Mesendoderm (in vitro differentiated cells): ENCODE data around the gene BTF3.
"Not testable (repeated sequence)": the region's sequence is repeated elsewhere in the genome, so short reads cannot be mapped to it uniquely, and the experiment has no call there.

Source experiments
- DNase-seq: peaks from one replicate; pipeline ENCODE4 v3.0.0; 2013
- H2AK5ac ChIP-seq: 2 replicates; pipeline ENCODE4 v1.6.1; 2013; ENCODE audit warnings: low read length, inconsistent platforms
- H2BK120ac ChIP-seq: 2 replicates; pipeline ENCODE4 v1.6.1; 2013; ENCODE audit warnings: low read depth, mild to moderate bottlenecking, low read length, moderate library complexity, mixed read lengths
- H2BK15ac ChIP-seq: replicated peaks from 2 replicates; pipeline ENCODE4 v1.6.1; 2013; ENCODE audit warnings: low read depth, mild to moderate bottlenecking, moderate library complexity
- H2BK5ac ChIP-seq: 2 replicates; pipeline ENCODE4 v1.6.1; 2013; ENCODE audit warnings: low read length, inconsistent platforms
- H3K18ac ChIP-seq: 2 replicates; pipeline ENCODE4 v1.6.1; 2013; ENCODE audit warnings: mild to moderate bottlenecking, low read length, mixed read lengths
- H3K23ac ChIP-seq: one replicate; pipeline ENCODE4 v1.6.1; 2013; ENCODE audit warnings: low read length
- H3K27ac ChIP-seq: 2 replicates; pipeline ENCODE4 v1.5.1; 2013; ENCODE audit warnings: low read depth, mild to moderate bottlenecking, inconsistent platforms, low read length, moderate library complexity
- H3K27me3 ChIP-seq: 2 replicates; pipeline ENCODE4 v1.6.1; 2013; ENCODE audit warnings: low read length, control low read depth, mild to moderate bottlenecking, inconsistent platforms; ENCODE audit not compliant: insufficient read depth, poor library complexity
- H3K36me3 ChIP-seq: 2 replicates; pipeline ENCODE4 v1.6.1; 2013; ENCODE audit warnings: low read length, inconsistent platforms; ENCODE audit not compliant: control insufficient read depth, insufficient read depth
- H3K4ac ChIP-seq: one replicate; pipeline ENCODE4 v1.6.1; 2013; ENCODE audit warnings: low read depth, mild to moderate bottlenecking, low read length, moderate library complexity
- H3K4me1 ChIP-seq: 2 replicates; pipeline ENCODE4 v1.6.1; 2013; ENCODE audit warnings: low read depth, low read length, inconsistent platforms; ENCODE audit not compliant: control insufficient read depth
- H3K4me2 ChIP-seq: 2 replicates; pipeline ENCODE4 v1.6.1; 2013; ENCODE audit warnings: low read length
- H3K4me3 ChIP-seq: 2 replicates; pipeline ENCODE4 v1.5.1; 2013; ENCODE audit warnings: mild to moderate bottlenecking, low read length
- H3K56ac ChIP-seq: one replicate; pipeline ENCODE4 v1.6.1; 2013; ENCODE audit warnings: low read length
- H3K79me1 ChIP-seq: 2 replicates; pipeline ENCODE4 v1.6.1; 2013; ENCODE audit warnings: low read length, inconsistent platforms
- H3K79me2 ChIP-seq: 2 replicates; pipeline ENCODE4 v1.6.1; 2013; ENCODE audit warnings: mild to moderate bottlenecking, low read length; ENCODE audit not compliant: control insufficient read depth, insufficient read depth
- H3K9ac ChIP-seq: 2 replicates; pipeline ENCODE4 v1.6.1; 2013; ENCODE audit warnings: low read length, inconsistent platforms
- H4K5ac ChIP-seq: one replicate; pipeline ENCODE4 v1.6.1; 2013; ENCODE audit warnings: low read length
- H4K8ac ChIP-seq: one replicate; pipeline ENCODE4 v1.6.1; 2013; ENCODE audit warnings: low read depth, mild to moderate bottlenecking, control low read depth, low read length, moderate library complexity
- WGBS: extraction: QIAGEN DNeasy Blood & Tissue Kit; methylation state at CpG from one replicate; pipeline ENCODE4 v1.1.7; 2013; ENCODE audit warnings: low lambda C conversion rate, missing lambda C conversion rate; ENCODE audit not compliant: insufficient coverage; ENCODE audit errors: extremely low coverage; 5-methylcytosine and 5-hydroxymethylcytosine counted together

BTF3 gene

GRCh38 chr5:73501406-73501805 lies 3.2 kb downstream of the BTF3 start:
- H2BK15ac ChIP-seq: no peak overlapping the region
- no peak overlapping the region for H2BK120ac ChIP-seq
- H3K9ac ChIP-seq: no peak overlapping the region
- H3K56ac ChIP-seq: no peak overlapping the region
- H3K4me3 ChIP-seq: no peak overlapping the region
- no peak overlapping the region for H3K23ac ChIP-seq
- peaks cover 29% of the 10 kb centered on the region for H3K79me2 ChIP-seq
- H3K18ac ChIP-seq: no peak overlapping the region
- H3K36me3 ChIP-seq: peaks cover 4% of the 10 kb centered on the region
- H4K8ac ChIP-seq: no peak overlapping the region
- H3K79me1 ChIP-seq: peaks cover 4% of the 10 kb centered on the region
- H3K4me2 ChIP-seq: no peak overlapping the region
- H3K4me1 ChIP-seq: peaks cover 3% of the 10 kb centered on the region
- DNase-seq: no peak
- no peak overlapping the region for H4K5ac ChIP-seq
- H3K27me3 ChIP-seq: no peaks in the 10 kb centered on the region
- no peak overlapping the region for H3K27ac ChIP-seq
- no CpG with 5 or more reads among the region's 2 CpGs for WGBS
- H3K4ac ChIP-seq: no peak overlapping the region
- no peak overlapping the region for H2AK5ac ChIP-seq
- no peak overlapping the region for H2BK5ac ChIP-seq

- WGBS: no CpG with 5 or more reads among the region's 5 CpGs
- H2BK15ac ChIP-seq: no peak overlapping the region
- no peak overlapping the region for H3K4me2 ChIP-seq
- H3K4me3 ChIP-seq: no peak overlapping the region
- H2AK5ac ChIP-seq: no peak overlapping the region
- H4K8ac ChIP-seq: no peak overlapping the region
- peaks cover 3% of the 10 kb centered on the region for H3K79me2 ChIP-seq
- no peak overlapping the region for H3K9ac ChIP-seq
- H3K4ac ChIP-seq: no peak overlapping the region
- H2BK5ac ChIP-seq: no peak overlapping the region
- peaks cover 4% of the 10 kb centered on the region for H3K79me1 ChIP-seq
- H3K36me3 ChIP-seq: peaks cover 4% of the 10 kb centered on the region
- no peaks in the 10 kb centered on the region for H3K27me3 ChIP-seq
- H4K5ac ChIP-seq: no peak overlapping the region
- H2BK120ac ChIP-seq: no peak overlapping the region
- no peak overlapping the region for H3K27ac ChIP-seq
- H3K4me1 ChIP-seq: no peaks in the 10 kb centered on the region
- H3K56ac ChIP-seq: no peak overlapping the region
- H3K18ac ChIP-seq: no peak overlapping the region
- no peak overlapping the region for H3K23ac ChIP-seq
- no peak for DNase-seq
Measured at GRCh38 chr5:73506459-73506955, 8.3 kb downstream of the BTF3 start.

DNA sequence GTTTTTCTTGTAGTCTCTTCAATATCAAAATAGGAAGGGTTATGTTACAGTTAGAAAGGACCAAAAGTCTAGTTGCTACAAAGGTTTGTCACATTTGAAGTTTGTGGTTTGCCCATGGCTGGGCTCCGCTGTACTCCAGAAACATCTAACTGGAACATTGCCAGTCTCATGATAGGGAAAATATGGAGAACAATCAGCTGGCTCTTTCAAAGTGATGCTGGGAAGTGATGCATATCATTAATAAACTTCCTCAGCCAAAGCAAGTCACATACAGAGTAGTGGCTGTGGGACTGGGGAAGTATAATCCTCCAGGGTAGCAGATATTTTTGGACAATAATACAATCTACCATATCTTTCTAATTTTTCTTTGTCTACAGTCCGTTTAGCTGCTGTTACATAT lies 8.8 kb downstream of the BTF3 start:
- Histone ChIP-seq H2BK15ac (no peak overlapping the region), H2BK5ac (no peak overlapping the region), H3K23ac (no peak overlapping the region), H3K27ac (no peak overlapping the region), H3K27me3 (no peaks in the 10 kb centered on the region), H3K79me1 (peaks cover 4% of the 10 kb centered on the region), H3K9ac (no peak overlapping the region), H4K8ac (no peak overlapping the region), H3K36me3 (peaks cover 4% of the 10 kb centered on the region), H3K4ac (no peak overlapping the region), H3K4me3 (no peak overlapping the region), H3K4me1 (no peaks in the 10 kb centered on the region), H3K4me2 (no peak overlapping the region), H3K18ac (no peak overlapping the region), H3K79me2 (peaks cover 2% of the 10 kb centered on the region), H3K56ac (no peak overlapping the region), H4K5ac (no peak overlapping the region), H2AK5ac (no peak overlapping the region), H2BK120ac (no peak overlapping the region)
- whole genome bisulfite sequencing: no CpG with 5 or more reads among the region's 2 CpGs
- no peak for DNase-seq

GRCh38 chr5:73508521-73508920 lies 10.3 kb downstream of the BTF3 start:
- H3K18ac ChIP-seq, H3K4me3 ChIP-seq, H3K27ac ChIP-seq, H2BK5ac ChIP-seq, H4K5ac ChIP-seq, H2BK120ac ChIP-seq, H3K79me1 ChIP-seq, H3K4ac ChIP-seq, H3K79me2 ChIP-seq, DNase-seq, H3K56ac ChIP-seq, H2BK15ac ChIP-seq, H4K8ac ChIP-seq, H3K4me1 ChIP-seq, H2AK5ac ChIP-seq, H3K27me3 ChIP-seq, H3K23ac ChIP-seq, H3K4me2 ChIP-seq, H3K9ac ChIP-seq, H3K36me3 ChIP-seq: not testable (repeated sequence)
- no CpG with 5 or more reads among the region's 26 CpGs for WGBS

DNA sequence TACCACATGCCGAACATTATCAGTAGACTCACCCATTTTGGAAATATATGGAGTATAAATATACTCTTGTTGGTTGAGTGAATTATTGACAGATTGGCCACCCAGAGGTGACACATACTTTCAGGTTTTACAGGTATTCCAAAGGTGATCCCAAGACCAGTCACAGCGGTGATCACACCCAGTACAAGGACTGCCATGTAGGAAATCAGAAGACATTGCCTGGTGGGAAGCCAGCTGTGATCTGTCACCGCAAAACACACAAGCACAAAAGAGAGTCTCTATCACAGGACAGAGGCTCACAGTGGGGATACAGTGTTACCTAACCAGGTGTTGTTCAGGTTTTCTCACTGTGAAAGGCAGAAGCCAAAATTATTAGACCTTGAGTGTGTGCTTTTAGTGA lies 15.8 kb downstream of the BTF3 start:
- no peak overlapping the region for H2BK15ac ChIP-seq
- H2BK120ac ChIP-seq: no peak overlapping the region
- H2BK5ac ChIP-seq: no peak overlapping the region
- no peak overlapping the region for H3K9ac ChIP-seq
- H3K79me1 ChIP-seq: no peaks in the 10 kb centered on the region
- H3K4ac ChIP-seq: no peak overlapping the region
- no peak overlapping the region for H3K27ac ChIP-seq
- H3K56ac ChIP-seq: no peak overlapping the region
- no peaks in the 10 kb centered on the region for H3K36me3 ChIP-seq
- no peak overlapping the region for H4K5ac ChIP-seq
- H3K4me1 ChIP-seq: no peaks in the 10 kb centered on the region
- H3K23ac ChIP-seq: no peak overlapping the region
- no peaks in the 10 kb centered on the region for H3K27me3 ChIP-seq
- WGBS: no CpG with 5 or more reads among the region's 3 CpGs
- H3K4me2 ChIP-seq: no peak overlapping the region
- no peak overlapping the region for H2AK5ac ChIP-seq
- no peak overlapping the region for H3K4me3 ChIP-seq
- H3K79me2 ChIP-seq: no peaks in the 10 kb centered on the region
- DNase-seq: no peak
- H4K8ac ChIP-seq: no peak overlapping the region
- no peak overlapping the region for H3K18ac ChIP-seq

- no peak overlapping the region for H3K4me2 ChIP-seq
- no peak overlapping the region for H3K18ac ChIP-seq
- H4K5ac ChIP-seq: no peak overlapping the region
- no peaks in the 10 kb centered on the region for H3K79me2 ChIP-seq
- H3K27me3 ChIP-seq: no peaks in the 10 kb centered on the region
- H3K4me1 ChIP-seq: no peaks in the 10 kb centered on the region
- no peak overlapping the region for H2BK120ac ChIP-seq
- no peak overlapping the region for H2BK5ac ChIP-seq
- H3K79me1 ChIP-seq: no peaks in the 10 kb centered on the region
- H3K27ac ChIP-seq: no peak overlapping the region
- H2BK15ac ChIP-seq: no peak overlapping the region
- no peak overlapping the region for H2AK5ac ChIP-seq
- H3K36me3 ChIP-seq: no peaks in the 10 kb centered on the region
- H3K23ac ChIP-seq: no peak overlapping the region
- DNase-seq: no peak
- no peak overlapping the region for H3K56ac ChIP-seq
- no peak overlapping the region for H3K4me3 ChIP-seq
- H3K4ac ChIP-seq: no peak overlapping the region
- no peak overlapping the region for H4K8ac ChIP-seq
- no CpG with 5 or more reads among the region's 2 CpGs for WGBS
- no peak overlapping the region for H3K9ac ChIP-seq
Measured at GRCh38 chr5:73514418-73514817, 16.2 kb downstream of the BTF3 start.
